HG03575 (cell line): ENCODE results near the gene MYOZ1.

Experiments used
- ATAC-seq: cut with Tn5 transposase; IDR thresholded peaks from one replicate; pipeline ENCODE4 v1.9.1; 2021; ENCODE audit not compliant: unreplicated experiment, insufficient number of reproducible peaks, low FRiP score; ENCODE audit errors: extremely low read depth

MYOZ1 gene

GRCh38 chr10:73648975-73649829 lies 7.9 kb upstream of the MYOZ1 start:
- no peak for ATAC-seq

DNA sequence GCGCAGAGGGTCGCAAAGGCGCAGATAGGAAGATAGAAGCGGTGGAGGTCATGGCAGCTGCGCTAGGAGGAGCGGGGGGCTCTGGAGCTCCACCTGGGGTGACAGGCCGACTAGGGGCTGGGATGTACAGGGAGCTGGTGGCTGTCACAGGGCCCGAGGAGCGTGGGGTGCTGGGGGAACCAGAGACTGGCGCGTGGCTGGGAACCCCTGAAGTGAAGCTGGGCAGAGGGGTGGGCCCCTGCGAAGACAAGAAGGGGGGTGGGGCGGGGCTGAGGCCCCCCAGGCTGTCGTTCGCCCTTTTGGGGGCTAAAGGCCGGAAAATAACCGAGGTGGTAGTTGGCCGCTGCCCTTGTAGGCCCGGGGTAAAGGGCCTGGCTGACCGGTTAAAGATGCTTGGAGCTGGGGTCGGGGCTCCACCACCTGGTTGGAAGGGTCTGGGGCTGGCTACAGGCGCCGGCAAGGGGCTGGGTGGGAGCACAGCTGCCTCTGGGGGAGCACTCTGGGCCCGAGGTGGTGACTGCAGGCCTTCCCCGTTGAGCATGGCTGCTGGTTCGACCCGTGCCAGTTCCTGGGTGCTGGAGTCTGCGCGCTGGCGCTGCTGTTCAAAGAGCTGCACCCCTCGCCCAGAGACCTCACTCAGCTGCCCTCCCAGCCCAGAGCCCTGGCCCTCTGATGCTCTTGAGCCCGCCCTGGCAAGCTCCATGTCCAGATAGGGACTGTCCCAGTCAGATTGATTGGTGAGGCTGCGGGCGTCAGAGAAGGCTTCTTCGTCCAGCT lies 6.8 kb upstream of the MYOZ1 start:
- ATAC-seq, result no peak

DNA sequence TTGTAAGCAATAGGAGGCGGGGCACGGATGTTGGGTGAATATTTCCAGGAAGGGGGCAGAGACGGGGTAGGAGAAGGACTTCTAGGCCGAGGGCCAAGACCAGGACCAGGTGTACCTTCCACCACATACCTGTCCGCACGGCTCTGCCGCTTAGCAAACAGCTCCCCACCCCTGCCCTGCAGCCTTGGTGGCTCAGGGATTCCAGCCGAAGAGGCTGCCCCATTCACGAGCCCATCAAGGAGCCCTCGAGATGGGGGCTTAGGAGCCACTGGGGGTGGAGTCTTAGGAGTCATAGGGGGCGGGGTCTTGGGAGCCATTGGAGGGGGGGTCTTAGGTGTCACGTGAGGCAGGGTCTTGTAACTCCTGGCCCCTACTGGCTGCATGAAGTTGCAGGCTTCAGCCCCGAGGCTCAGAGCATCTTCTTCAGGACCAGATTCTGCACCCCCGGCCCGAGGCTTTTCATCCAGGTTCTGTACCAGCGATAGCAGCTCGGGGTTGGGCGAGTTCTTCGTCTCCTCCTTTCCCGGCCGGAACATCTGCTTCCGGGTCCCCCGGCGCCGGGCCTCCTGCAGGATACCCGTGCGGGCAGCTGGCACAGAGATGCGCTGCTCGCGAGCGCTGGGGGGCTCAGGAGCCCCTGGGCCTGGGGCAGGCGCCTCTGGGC lies 6.1 kb upstream of the MYOZ1 start:
- no peak for ATAC-seq

DNA sequence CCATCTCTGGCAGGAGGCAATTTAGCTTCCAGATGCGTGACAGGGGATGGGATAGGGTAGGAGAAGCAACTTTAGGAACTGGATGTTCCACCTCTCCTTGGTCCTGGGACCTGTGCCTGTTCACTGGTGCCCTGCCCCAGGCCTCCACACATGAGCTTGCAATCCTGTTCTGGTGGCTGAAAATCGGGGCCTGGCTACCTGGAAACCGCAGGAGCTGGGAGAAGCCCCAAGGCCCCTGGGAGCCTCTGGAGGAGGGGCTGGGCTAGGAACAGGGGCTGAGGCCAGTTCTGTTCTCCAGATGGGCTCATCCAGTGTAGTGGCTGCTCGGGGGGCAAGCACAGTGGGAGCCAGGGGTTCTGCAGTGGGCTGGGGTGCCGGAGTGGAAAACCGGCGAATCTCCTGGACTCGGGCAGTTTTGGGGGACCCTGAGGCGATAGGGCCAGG lies 5.3 kb upstream of the MYOZ1 start:
- no peak for ATAC-seq

GRCh38 chr10:73645251-73645650 lies 4.0 kb upstream of the MYOZ1 start:
- no peak for ATAC-seq

DNA sequence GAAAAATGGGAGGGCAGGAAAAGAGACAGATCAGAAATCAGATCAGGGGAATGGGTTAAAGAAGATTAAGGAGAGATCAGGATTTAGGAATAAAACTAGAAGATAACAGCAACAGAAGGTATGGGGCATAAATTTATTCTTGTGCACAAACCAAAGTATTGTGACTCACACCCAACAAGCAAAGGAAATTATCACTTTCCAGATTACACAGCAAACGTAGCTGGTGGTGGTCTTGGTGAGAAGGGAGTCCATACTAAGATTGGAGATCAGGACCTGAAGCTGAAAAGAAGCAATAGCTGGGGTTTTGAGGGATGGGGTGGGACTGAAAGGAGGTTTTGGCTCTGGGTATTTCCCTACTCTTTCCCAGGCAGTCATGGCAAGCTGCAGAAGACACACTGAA lies 3.5 kb upstream of the MYOZ1 start:
- no peak for ATAC-seq

GRCh38 chr10:73644015-73644743 lies 2.9 kb upstream of the MYOZ1 start:
- ATAC-seq, result no peak

DNA sequence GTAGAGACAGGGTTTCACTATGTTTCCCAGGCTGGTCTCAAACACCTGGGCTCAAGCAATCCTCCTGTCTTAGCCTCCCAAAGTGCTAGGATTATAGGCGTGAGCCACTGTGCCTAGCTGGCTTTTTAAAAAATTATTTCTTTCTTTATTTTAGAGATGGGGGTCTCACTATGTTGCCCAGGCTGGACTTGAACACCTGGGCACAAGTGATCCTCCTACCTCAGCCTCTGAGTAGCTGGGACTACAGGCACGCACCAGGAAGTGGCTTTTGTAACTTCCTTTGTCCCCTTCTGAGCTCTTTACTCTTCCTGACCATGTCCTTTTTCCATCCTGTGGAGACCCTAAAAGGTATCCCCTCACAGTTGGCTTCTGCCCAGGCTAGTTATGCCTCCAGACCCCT lies 2.1 kb upstream of the MYOZ1 start:
- ATAC-seq, result no peak

DNA sequence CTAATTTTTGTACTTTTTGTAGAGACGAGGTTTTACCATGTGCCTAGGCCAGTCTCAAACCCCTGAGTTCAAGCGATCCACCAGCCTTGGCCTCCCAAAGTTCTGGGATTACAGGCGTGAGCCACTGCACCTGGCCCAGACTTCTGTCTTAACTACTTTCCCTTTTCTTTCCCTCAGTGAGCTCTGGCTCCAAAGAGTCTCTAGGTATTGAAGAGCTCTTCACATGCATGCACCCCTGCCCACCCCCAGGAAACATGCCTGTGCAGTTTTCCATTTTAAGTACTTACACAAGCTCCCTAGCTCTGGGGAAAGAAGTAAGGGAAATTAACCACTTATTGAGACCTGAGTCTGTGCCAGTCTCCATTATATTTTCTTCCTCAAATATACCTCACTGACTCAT lies 2.0 kb downstream of the MYOZ1 start:
- no peak for ATAC-seq

DNA sequence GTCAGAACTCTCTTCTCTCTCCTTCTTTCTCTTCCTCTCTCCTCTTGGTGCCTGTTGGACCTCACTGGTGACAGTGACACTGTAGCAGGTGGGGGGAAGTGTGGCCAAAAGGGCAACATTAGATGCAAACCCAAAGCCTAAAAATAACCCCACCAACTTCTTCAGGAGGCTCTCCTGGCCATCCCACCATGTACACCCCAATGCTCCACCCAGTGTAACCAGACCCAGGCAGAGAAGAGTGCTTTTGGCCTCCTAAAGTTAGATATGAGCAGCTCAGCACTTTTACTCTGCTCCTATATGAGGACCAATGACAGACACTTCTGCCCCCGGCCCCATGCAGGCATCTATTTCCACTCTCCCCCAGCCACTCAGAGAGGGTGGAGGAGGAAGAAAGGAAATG lies 5.5 kb downstream of the MYOZ1 start:
- no peak for ATAC-seq

GRCh38 chr10:73634421-73634820 lies 6.9 kb downstream of the MYOZ1 start:
- ATAC-seq, result no peak

DNA sequence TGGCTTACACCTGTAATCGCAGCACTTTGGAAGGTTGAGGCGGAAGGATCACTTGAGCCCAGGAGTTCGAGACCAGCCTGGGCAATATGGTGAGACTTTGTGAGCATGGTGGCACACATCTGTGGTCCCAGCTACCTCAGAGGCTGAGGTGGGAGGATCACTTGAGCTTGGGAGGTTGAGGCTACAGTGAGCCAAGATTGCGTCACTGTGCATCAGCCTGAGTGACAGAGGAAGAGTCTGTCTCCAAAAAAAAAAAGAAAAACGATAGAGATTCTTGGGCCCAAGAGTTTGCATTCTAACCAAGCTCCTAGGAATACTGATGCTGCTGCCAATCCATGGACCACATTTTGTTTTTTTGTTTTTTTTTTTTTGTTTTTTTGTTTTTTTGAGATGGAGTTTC lies 12.1 kb downstream of the MYOZ1 start:
- ATAC-seq, result no peak

DNA sequence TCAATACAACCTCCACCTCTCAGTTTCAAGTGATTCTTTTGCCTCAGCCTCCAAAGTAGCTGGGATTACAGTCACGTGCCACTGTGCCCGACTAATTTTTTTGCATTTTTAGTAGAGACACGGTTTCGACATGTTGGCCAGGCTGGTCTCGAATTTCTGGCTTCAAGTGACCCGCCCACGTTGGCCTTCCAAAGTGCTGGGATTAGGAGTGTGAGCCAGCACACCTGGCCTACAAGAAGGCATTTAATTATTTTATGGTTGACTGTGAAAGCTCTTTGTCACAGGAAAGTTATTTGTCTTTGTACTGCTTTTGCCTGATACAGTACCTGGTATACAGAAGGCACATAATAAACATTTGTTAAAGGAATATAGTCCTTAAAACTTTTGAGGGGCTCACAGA lies 12.9 kb downstream of the MYOZ1 start:
- no peak for ATAC-seq

DNA sequence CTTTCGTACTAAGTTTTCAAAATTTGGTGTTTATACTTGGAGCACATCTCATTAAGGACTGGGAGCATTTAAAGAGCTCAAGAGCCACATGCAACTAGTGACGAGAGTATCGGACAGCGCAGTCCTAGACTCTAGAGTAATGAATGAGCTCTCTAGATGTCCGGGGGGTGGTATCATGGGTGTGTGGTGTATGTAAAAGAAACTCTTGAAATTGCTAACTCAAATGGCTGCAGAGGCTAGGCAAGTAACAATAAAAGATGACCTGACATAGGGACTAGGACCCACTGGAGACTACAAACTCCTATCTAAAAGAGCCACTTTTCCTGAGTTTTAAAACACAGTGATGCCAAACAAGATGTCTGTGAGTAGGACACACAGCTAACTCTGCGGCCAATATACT lies 14.0 kb downstream of the MYOZ1 start:
- no peak for ATAC-seq

DNA sequence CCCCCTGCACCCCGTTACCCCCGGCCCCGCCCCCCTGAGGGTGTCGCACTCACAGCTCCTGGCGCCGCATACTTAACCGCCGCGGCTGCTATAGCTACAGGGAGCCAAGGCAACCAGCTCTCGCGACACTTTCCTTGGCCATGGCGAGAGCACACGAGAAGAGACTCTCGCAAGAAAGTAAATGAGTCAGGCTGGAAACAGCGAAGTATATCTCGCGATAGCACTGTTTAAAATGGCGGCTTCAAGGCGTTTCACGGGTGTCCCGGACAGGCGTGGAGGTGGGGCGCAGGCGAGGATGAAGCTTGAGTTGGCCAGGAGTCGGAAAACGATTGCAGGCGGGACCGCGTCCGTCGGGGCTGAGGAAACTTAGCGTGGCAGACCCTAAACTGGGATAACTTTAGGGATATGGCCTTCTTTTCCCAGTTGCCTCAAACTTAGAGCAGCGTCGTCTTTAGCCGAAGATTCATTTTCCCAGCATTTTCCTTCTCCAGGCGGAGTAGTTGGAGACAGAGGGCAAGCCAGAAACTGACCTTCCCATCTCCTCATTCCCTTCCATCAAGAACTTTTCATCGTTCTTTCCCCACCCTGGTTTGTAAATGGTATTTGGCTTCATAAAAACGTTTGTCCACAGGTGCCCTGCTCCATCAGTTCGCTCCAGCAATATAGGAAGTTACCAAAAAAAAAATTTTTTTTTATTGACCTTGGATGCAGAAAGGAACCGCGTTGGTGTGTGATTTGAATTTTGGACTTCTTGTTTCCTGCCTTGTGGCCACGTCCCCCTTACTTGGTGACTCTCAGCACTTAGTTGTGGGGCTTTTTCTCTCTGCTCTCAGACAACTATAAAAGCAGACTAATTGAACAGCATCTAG lies 15.2 kb downstream of the MYOZ1 start:
- ATAC-seq, result peak; percentile 84

GRCh38 chr10:73625004-73625883 lies 16.0 kb downstream of the MYOZ1 start:
- ATAC-seq, result no peak

DNA sequence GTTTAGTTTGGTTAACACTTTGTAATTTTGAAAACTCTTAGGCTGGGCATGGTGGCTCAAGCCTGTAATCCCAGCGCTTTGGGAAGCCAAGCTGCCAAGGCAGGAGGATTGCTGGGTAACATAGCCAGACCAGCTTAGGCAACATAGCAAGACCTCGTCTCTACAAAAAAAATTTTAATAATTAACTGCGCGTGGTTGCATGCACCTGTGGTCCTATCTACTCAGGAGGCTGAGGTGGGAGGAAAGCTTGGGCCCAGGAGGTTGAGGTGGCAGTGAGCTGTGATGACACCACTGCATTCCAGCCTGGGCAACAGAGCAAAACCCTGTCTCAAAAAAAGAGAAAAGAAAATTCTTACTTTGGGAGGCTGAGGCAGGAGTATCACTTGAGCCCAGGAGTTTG lies 18.2 kb downstream of the MYOZ1 start:
- no peak for ATAC-seq
